H1 (cell line): ENCODE measurements around the gene PARD3.

ENCODE experiments used
- EP300 ChIP-seq, 2 experiments: IDR thresholded peaks; 1 replicate in 1 of 2; 2 replicates in 1 of 2; pipeline ENCODE4 v1.6.1; 2011 to 2012; ENCODE audit warnings: low read depth in 2 of 2, low read length in 2 of 2, mild to moderate bottlenecking in 2 of 2, borderline replicate concordance in 1 of 2, inconsistent platforms in 1 of 2, moderate library complexity in 1 of 2
- EZH2 ChIP-seq: fragments of 200-600 bp; sonication (generic); IDR thresholded peaks from 2 replicates; pipeline ENCODE4 v1.7.1; 2012; ENCODE audit warnings: low read depth, mild to moderate bottlenecking, moderate library complexity, low read length, inconsistent platforms; ENCODE audit not compliant: severe bottlenecking
- FOSL1 ChIP-seq: IDR thresholded peaks from 2 replicates; pipeline ENCODE4 v1.6.1; 2011; ENCODE audit warnings: mild to moderate bottlenecking, low read depth, low read length, moderate library complexity; ENCODE audit not compliant: insufficient read depth
- POLR2AphosphoS5 ChIP-seq: IDR thresholded peaks from 2 replicates; pipeline ENCODE4 v1.6.1; 2011; ENCODE audit warnings: low read depth, low read length
- TAF1 ChIP-seq: IDR thresholded peaks from 2 replicates; pipeline ENCODE4 v1.6.1; 2011; ENCODE audit warnings: mild to moderate bottlenecking, low read depth, low read length
- TF ChIP-seq, protein P1 (sequence below), 3 experiments: IDR thresholded peaks; 1 replicate in 2 of 3; 2 replicates in 1 of 3; pipeline versions ENCODE4 v1.5.1 to v1.6.1; 2011; ENCODE audit warnings: low read length in 3 of 3, mild to moderate bottlenecking in 3 of 3, inconsistent platforms in 2 of 3, low read depth in 1 of 3, moderate library complexity in 1 of 3; ENCODE audit not compliant: insufficient read depth in 1 of 3; ENCODE audit errors: control extremely low read depth in 1 of 3

DNA sequence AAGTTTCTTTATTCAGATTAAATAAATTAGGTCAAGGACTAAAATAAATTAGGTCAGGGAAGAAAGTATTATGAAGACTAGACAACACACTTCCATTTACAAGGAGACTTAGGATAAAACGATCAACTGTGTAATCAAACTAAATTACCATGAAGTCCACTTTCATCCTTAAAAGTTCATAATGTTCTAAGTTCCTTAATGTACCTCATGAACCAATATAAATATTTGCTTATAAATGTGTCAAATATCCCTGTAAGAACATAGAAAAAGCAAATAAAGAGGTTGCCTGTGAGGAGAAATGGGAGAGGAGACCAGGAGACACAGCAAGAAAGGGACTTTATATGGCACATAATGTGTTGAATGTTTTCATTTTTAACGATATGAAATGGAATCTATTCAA is 345.6 kb downstream of the PARD3 start:
- TF ChIP-seq TAF1 (no peak), EP300 (IDR thresholded peaks at IDR 0.05; ENCODE audit: borderline replicate concordance in 1 of 2, low read depth in 2 of 2, low read length in 2 of 2) (no peak), POLR2AphosphoS5 (no peak), FOSL1 (no peak), EZH2 (no peak)
- TF ChIP-seq, protein P1, sequence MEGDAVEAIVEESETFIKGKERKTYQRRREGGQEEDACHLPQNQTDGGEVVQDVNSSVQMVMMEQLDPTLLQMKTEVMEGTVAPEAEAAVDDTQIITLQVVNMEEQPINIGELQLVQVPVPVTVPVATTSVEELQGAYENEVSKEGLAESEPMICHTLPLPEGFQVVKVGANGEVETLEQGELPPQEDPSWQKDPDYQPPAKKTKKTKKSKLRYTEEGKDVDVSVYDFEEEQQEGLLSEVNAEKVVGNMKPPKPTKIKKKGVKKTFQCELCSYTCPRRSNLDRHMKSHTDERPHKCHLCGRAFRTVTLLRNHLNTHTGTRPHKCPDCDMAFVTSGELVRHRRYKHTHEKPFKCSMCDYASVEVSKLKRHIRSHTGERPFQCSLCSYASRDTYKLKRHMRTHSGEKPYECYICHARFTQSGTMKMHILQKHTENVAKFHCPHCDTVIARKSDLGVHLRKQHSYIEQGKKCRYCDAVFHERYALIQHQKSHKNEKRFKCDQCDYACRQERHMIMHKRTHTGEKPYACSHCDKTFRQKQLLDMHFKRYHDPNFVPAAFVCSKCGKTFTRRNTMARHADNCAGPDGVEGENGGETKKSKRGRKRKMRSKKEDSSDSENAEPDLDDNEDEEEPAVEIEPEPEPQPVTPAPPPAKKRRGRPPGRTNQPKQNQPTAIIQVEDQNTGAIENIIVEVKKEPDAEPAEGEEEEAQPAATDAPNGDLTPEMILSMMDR (IDR thresholded peaks at IDR 0.05; ENCODE audit: control extremely low read depth in 1 of 3, insufficient read depth in 1 of 3, low read depth in 1 of 3, low read length in 3 of 3): no peak
